HG03159 (cell line): ENCODE results near the gene CELF5.
"Not testable (repeated sequence)": the region's sequence is repeated elsewhere in the genome, so short reads cannot be mapped to it uniquely, and the experiment has no call there.

Experiments used
- ATAC-seq: cut with Tn5 transposase; IDR thresholded peaks from one replicate; pipeline ENCODE4 v1.9.1; 2021; ENCODE audit warnings: mild to moderate bottlenecking, moderate library complexity; ENCODE audit not compliant: unreplicated experiment

Gene CELF5

GRCh38 chr19:3288437-3288836, 64.0 kb downstream of the CELF5 start:
- ATAC-seq = not testable (repeated sequence)

- ATAC-seq = no peak
Measured at GRCh38 chr19:3289971-3290569, 65.6 kb downstream of the CELF5 start.

GRCh38 chr19:3290858-3291257, 66.4 kb downstream of the CELF5 start:
- ATAC-seq = not testable (repeated sequence)

- no peak for ATAC-seq
Measured at GRCh38 chr19:3291644-3292043, 67.2 kb downstream of the CELF5 start.

GRCh38 chr19:3292958-3293529, 68.6 kb downstream of the CELF5 start:
- no peak for ATAC-seq

GRCh38 chr19:3293560-3293959, 69.1 kb downstream of the CELF5 start:
- ATAC-seq = no peak

- ATAC-seq = no peak
Measured at GRCh38 chr19:3294080-3294850, 69.8 kb downstream of the CELF5 start.

GRCh38 chr19:3295581-3295980, 71.1 kb downstream of the CELF5 start:
- ATAC-seq = no peak

GRCh38 chr19:3296034-3296433, 71.6 kb downstream of the CELF5 start:
- ATAC-seq = no peak

GRCh38 chr19:3296446-3296845, 72.0 kb downstream of the CELF5 start:
- no peak for ATAC-seq

GRCh38 chr19:3298853-3299449, 74.5 kb downstream of the CELF5 start:
- no peak for ATAC-seq

- not testable (repeated sequence) for ATAC-seq
Measured at GRCh38 chr19:3300566-3300965, 76.1 kb downstream of the CELF5 start.

- ATAC-seq = no peak
Measured at GRCh38 chr19:3302755-3303154, 78.3 kb downstream of the CELF5 start.

- ATAC-seq = no peak
Measured at GRCh38 chr19:3304871-3305423, 80.5 kb downstream of the CELF5 start.

GRCh38 chr19:3309724-3310123, 85.3 kb downstream of the CELF5 start:
- no peak for ATAC-seq

GRCh38 chr19:3310280-3310679, 85.8 kb downstream of the CELF5 start:
- no peak for ATAC-seq

- no peak for ATAC-seq
Measured at GRCh38 chr19:3310711-3311110, 86.2 kb downstream of the CELF5 start.

GRCh38 chr19:3313199-3313575, 88.7 kb downstream of the CELF5 start:
- no peak for ATAC-seq

GRCh38 chr19:3314962-3315675, 90.7 kb downstream of the CELF5 start:
- ATAC-seq = no peak

GRCh38 chr19:3315676-3315973, 91.2 kb downstream of the CELF5 start:
- ATAC-seq = no peak

- ATAC-seq = no peak
Measured at GRCh38 chr19:3316132-3316648, 91.7 kb downstream of the CELF5 start.
